ENCODE results near the gene GPR25.

GPR25 gene

GRCh38 chr1:200875416-200875815 lies 2.6 kb downstream of the GPR25 start:
- H3K9me3 ChIP-seq (ENCODE audit: control insufficient read depth, low read length) = no peaks in the 10 kb centered on the region
- no peaks in the 10 kb centered on the region for H3K36me3 ChIP-seq (ENCODE audit: control insufficient read depth, insufficient read depth, low read length)
- no peak overlapping the region for H3K4me3 ChIP-seq (ENCODE audit: low read length)
- H3K27me3 ChIP-seq (ENCODE audit: control insufficient read depth, insufficient read depth, low read length) = peaks cover 48% of the 10 kb centered on the region
- H3K9ac ChIP-seq (ENCODE audit: low read length) = no peak overlapping the region
- H3K4me1 ChIP-seq (ENCODE audit: control insufficient read depth, insufficient read depth, low read length) = peaks cover 13% of the 10 kb centered on the region

DNA sequence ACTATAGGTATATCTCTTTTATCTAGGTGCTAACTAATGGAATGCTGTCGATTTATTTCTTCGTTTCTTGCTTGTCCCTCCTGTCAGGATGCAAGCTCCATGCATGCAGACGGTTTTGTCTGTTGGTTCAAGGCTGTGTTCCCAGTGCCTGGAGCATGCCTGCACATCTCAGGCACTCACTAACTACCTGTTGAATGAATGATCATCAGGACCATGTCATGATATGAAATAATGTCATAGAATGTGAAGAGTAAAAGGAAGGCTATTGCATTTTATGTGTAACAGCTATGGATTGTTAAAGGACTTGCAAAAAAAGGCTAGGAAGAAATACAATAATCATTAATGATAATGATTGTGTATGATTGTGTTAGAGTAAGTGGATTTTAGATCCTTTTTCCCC lies 4.2 kb downstream of the GPR25 start:
- Histone ChIP-seq H3K27me3 (ENCODE audit: control insufficient read depth, insufficient read depth, low read length) (peaks cover 37% of the 10 kb centered on the region), H3K9ac (ENCODE audit: low read length) (no peak overlapping the region), H3K4me1 (ENCODE audit: control insufficient read depth, insufficient read depth, low read length) (peaks cover 13% of the 10 kb centered on the region), H3K4me3 (ENCODE audit: low read length) (no peak overlapping the region), H3K9me3 (ENCODE audit: control insufficient read depth, low read length) (no peaks in the 10 kb centered on the region), H3K36me3 (ENCODE audit: control insufficient read depth, insufficient read depth, low read length) (no peaks in the 10 kb centered on the region)

DNA sequence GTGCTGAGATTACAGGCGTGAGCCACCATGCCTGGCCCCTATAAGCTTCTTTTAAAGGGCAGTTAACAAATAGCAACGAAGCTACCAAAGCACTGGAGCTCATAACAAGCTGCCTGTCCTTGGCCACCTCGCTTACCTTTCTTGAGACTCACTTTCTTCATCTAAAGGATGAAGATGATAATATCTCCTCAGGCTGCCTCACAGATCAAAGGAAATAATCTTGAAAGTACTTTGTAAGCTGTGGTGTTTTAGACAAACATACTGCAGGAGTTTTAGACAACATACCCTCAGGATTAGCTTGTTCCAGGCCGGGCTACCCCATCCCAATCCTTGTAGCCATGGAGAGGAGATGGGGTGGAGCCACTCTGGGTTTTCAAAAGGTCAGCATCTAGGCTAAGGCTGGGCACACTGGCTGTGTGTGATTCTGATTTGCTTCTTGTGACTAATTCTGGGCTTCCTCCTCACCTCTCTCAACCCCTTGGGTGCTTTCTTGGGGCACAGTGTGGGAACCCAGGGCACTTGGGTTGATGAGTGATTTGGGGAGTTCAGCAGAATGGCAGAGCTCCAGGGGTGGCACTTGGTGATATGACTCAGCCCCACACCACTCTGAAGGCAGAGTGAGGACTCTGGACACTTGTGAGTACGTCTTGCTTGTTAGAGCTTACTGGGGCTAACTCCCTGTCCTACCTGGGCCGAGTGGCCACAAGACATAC lies 5.2 kb downstream of the GPR25 start:
- peaks cover 10% of the 10 kb centered on the region for H3K4me1 ChIP-seq (ENCODE audit: control insufficient read depth, insufficient read depth, low read length)
- H3K9me3 ChIP-seq (ENCODE audit: control insufficient read depth, low read length) = no peaks in the 10 kb centered on the region
- no peak overlapping the region for H3K4me3 ChIP-seq (ENCODE audit: low read length)
- H3K36me3 ChIP-seq (ENCODE audit: control insufficient read depth, insufficient read depth, low read length) = no peaks in the 10 kb centered on the region
- peaks cover 27% of the 10 kb centered on the region for H3K27me3 ChIP-seq (ENCODE audit: control insufficient read depth, insufficient read depth, low read length)
- no peak overlapping the region for H3K9ac ChIP-seq (ENCODE audit: low read length)

DNA sequence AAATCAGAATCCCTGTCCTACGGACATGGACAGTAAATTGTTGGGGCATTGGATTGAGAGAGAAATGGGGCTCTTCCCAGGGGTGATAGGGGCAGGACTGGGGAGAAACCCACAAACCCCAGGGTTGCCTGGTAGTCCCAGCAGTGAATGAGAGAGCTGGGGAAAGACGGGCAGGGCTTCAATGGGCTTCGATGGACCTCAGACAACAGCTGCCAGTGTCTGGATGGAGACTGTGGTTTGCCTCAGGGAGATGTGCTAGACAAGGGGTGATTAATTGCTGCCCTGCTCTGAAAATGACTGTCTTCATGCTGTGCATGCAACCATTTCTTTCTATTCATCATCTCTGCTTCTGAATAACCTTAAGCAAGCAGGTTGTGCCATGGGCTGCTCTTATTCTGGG lies 7.4 kb downstream of the GPR25 start:
- peaks cover 7% of the 10 kb centered on the region for H3K27me3 ChIP-seq (ENCODE audit: control insufficient read depth, insufficient read depth, low read length)
- H3K36me3 ChIP-seq (ENCODE audit: control insufficient read depth, insufficient read depth, low read length) = no peaks in the 10 kb centered on the region
- H3K9ac ChIP-seq (ENCODE audit: low read length) = no peak overlapping the region
- H3K4me1 ChIP-seq (ENCODE audit: control insufficient read depth, insufficient read depth, low read length) = no peaks in the 10 kb centered on the region
- no peaks in the 10 kb centered on the region for H3K9me3 ChIP-seq (ENCODE audit: control insufficient read depth, low read length)
- H3K4me3 ChIP-seq (ENCODE audit: low read length) = no peak overlapping the region

DNA sequence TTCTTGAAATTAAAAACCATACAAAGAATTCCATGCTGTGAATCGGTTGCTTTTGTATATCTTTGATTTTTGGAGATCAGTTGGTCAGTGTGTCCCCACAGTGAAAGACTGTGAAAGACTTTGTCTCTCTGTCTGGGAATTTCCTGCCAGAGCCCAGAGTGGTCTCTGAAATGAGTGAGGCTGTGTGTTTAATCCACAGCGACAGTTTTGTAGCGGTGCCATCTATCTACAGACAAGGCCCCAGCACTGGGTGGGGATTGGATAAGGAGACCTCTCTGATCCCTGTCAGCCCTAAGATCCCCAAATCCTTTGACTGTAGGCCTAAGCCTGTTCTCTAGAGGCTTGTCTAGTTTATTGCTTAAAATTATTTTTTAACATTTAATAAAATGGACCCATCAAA lies 10.3 kb downstream of the GPR25 start:
- H3K9ac ChIP-seq (ENCODE audit: low read length) = no peak overlapping the region
- H3K36me3 ChIP-seq (ENCODE audit: control insufficient read depth, insufficient read depth, low read length) = no peaks in the 10 kb centered on the region
- no peak overlapping the region for H3K4me3 ChIP-seq (ENCODE audit: low read length)
- no peaks in the 10 kb centered on the region for H3K9me3 ChIP-seq (ENCODE audit: control insufficient read depth, low read length)
- no peaks in the 10 kb centered on the region for H3K4me1 ChIP-seq (ENCODE audit: control insufficient read depth, insufficient read depth, low read length)
- H3K27me3 ChIP-seq (ENCODE audit: control insufficient read depth, insufficient read depth, low read length) = no peaks in the 10 kb centered on the region

GRCh38 chr1:200885623-200886402 lies 13.0 kb downstream of the GPR25 start:
- H3K27me3 ChIP-seq (ENCODE audit: control insufficient read depth, insufficient read depth, low read length) = peaks cover 3% of the 10 kb centered on the region
- no peak overlapping the region for H3K4me3 ChIP-seq (ENCODE audit: low read length)
- H3K36me3 ChIP-seq (ENCODE audit: control insufficient read depth, insufficient read depth, low read length) = no peaks in the 10 kb centered on the region
- H3K4me1 ChIP-seq (ENCODE audit: control insufficient read depth, insufficient read depth, low read length) = peaks cover 10% of the 10 kb centered on the region
- H3K9me3 ChIP-seq (ENCODE audit: control insufficient read depth, low read length) = no peaks in the 10 kb centered on the region
- H3K9ac ChIP-seq (ENCODE audit: low read length) = no peak overlapping the region

GRCh38 chr1:200886594-200886993 lies 13.8 kb downstream of the GPR25 start:
- no peaks in the 10 kb centered on the region for H3K9me3 ChIP-seq (ENCODE audit: control insufficient read depth, low read length)
- no peak overlapping the region for H3K4me3 ChIP-seq (ENCODE audit: low read length)

GRCh38 chr1:200887036-200887435 lies 14.3 kb downstream of the GPR25 start:
- peaks cover 5% of the 10 kb centered on the region for H3K27me3 ChIP-seq (ENCODE audit: control insufficient read depth, insufficient read depth, low read length)
- no peaks in the 10 kb centered on the region for H3K9me3 ChIP-seq (ENCODE audit: control insufficient read depth, low read length)
- H3K4me1 ChIP-seq (ENCODE audit: control insufficient read depth, insufficient read depth, low read length) = peaks cover 20% of the 10 kb centered on the region
- H3K9ac ChIP-seq (ENCODE audit: low read length) = no peak overlapping the region
- H3K36me3 ChIP-seq (ENCODE audit: control insufficient read depth, insufficient read depth, low read length) = no peaks in the 10 kb centered on the region
- H3K4me3 ChIP-seq (ENCODE audit: low read length) = no peak overlapping the region

More at GRCh38 chr1:200886594-200886993, 13.8 kb downstream of the GPR25 start:
- H3K27me3 ChIP-seq (ENCODE audit: control insufficient read depth, insufficient read depth, low read length) = peaks cover 5% of the 10 kb centered on the region
- H3K4me1 ChIP-seq (ENCODE audit: control insufficient read depth, insufficient read depth, low read length) = peaks cover 15% of the 10 kb centered on the region
- H3K9ac ChIP-seq (ENCODE audit: low read length) = no peak overlapping the region
- H3K36me3 ChIP-seq (ENCODE audit: control insufficient read depth, insufficient read depth, low read length) = no peaks in the 10 kb centered on the region

GRCh38 chr1:200887772-200888348 lies 15.1 kb downstream of the GPR25 start:
- Histone ChIP-seq H3K9ac (ENCODE audit: low read length) (no peak overlapping the region), H3K4me1 (ENCODE audit: control insufficient read depth, insufficient read depth, low read length) (peaks cover 27% of the 10 kb centered on the region), H3K4me3 (ENCODE audit: low read length) (no peak overlapping the region), H3K27me3 (ENCODE audit: control insufficient read depth, insufficient read depth, low read length) (peaks cover 5% of the 10 kb centered on the region), H3K36me3 (ENCODE audit: control insufficient read depth, insufficient read depth, low read length) (no peaks in the 10 kb centered on the region), H3K9me3 (ENCODE audit: control insufficient read depth, low read length) (no peaks in the 10 kb centered on the region)

DNA sequence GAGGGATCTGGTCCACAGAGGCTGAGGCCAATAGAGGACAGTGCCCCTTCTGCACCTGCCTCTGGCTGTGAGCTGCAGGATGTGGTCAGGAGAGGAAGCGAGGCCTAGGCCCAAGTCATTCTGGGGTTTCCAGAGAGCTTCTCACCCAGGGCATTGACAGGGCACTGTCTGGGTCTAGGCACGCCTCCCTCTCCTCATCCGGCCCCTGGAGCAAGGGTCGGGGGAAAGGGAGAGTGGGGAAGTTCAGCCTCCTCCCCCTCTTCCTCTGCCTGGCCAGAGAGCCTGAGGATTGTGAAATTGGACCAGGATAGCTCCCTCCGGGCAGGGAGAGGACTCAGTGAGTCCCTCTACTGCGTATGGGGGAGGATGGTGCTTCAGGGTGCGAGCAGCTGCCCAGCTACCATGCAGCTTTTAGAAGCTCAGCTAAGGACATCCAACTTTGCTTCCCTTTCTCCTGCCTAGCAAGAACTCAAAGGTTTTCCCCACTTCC lies 15.6 kb downstream of the GPR25 start:
- Histone ChIP-seq H3K27me3 (ENCODE audit: control insufficient read depth, insufficient read depth, low read length) (peaks cover 5% of the 10 kb centered on the region), H3K9ac (ENCODE audit: low read length) (no peak overlapping the region), H3K4me1 (ENCODE audit: control insufficient read depth, insufficient read depth, low read length) (peaks cover 27% of the 10 kb centered on the region), H3K36me3 (ENCODE audit: control insufficient read depth, insufficient read depth, low read length) (no peaks in the 10 kb centered on the region), H3K9me3 (ENCODE audit: control insufficient read depth, low read length) (no peaks in the 10 kb centered on the region), H3K4me3 (ENCODE audit: low read length) (no peak overlapping the region)

- Histone ChIP-seq H3K27me3 (ENCODE audit: control insufficient read depth, insufficient read depth, low read length) (peaks cover 5% of the 10 kb centered on the region), H3K9me3 (ENCODE audit: control insufficient read depth, low read length) (no peaks in the 10 kb centered on the region), H3K9ac (ENCODE audit: low read length) (no peak overlapping the region), H3K4me1 (ENCODE audit: control insufficient read depth, insufficient read depth, low read length) (peaks cover 38% of the 10 kb centered on the region), H3K4me3 (ENCODE audit: low read length) (no peak overlapping the region), H3K36me3 (ENCODE audit: control insufficient read depth, insufficient read depth, low read length) (no peaks in the 10 kb centered on the region)
Observed at GRCh38 chr1:200889571-200889970, 16.8 kb downstream of the GPR25 start.

- Histone ChIP-seq H3K36me3 (ENCODE audit: control insufficient read depth, insufficient read depth, low read length) (no peaks in the 10 kb centered on the region), H3K4me1 (ENCODE audit: control insufficient read depth, insufficient read depth, low read length) (peaks cover 38% of the 10 kb centered on the region), H3K27me3 (ENCODE audit: control insufficient read depth, insufficient read depth, low read length) (peaks cover 5% of the 10 kb centered on the region), H3K4me3 (ENCODE audit: low read length) (no peak overlapping the region), H3K9me3 (ENCODE audit: control insufficient read depth, low read length) (no peaks in the 10 kb centered on the region), H3K9ac (ENCODE audit: low read length) (no peak overlapping the region)
Observed at GRCh38 chr1:200890027-200890426, 17.2 kb downstream of the GPR25 start.
